Cardiac fibroblast (primary cell): ENCODE measurements around the gene EFR3B.
A peak's percentile ranks its signal among the peaks of the same experiment; 100 is the strongest.
"Not testable (repeated sequence)": the region's sequence is repeated elsewhere in the genome, so short reads cannot be mapped to it uniquely, and the experiment has no call there.

Experiments used
- DNase-seq, 2 donors: peaks; one replicate each; pipeline versions ENCODE4 v3.0.0 to v3.0.0-alpha.2; 2010; ENCODE audit warnings: low read depth in 2 of 2
- H3K4me3 ChIP-seq, 2 donors: replicated peaks in 1 of 2; 1 replicate in 1 of 2; 2 replicates in 1 of 2; pipeline ENCODE4 v1.5.1; 2011; ENCODE audit warnings: low read depth in 2 of 2, low read length in 2 of 2, mild to moderate bottlenecking in 2 of 2, moderate library complexity in 1 of 2
- CTCF ChIP-seq: IDR thresholded peaks from one replicate; pipeline ENCODE4 v1.5.1; 2011; ENCODE audit warnings: low read depth, mild to moderate bottlenecking, low read length, inconsistent platforms

The EFR3B gene

GRCh38 chr2:25098056-25098455 is 56.2 kb downstream of the EFR3B start:
- no peak for TF ChIP-seq CTCF
- no peak for DNase-seq
- no peak overlapping the region for H3K4me3 ChIP-seq

DNA sequence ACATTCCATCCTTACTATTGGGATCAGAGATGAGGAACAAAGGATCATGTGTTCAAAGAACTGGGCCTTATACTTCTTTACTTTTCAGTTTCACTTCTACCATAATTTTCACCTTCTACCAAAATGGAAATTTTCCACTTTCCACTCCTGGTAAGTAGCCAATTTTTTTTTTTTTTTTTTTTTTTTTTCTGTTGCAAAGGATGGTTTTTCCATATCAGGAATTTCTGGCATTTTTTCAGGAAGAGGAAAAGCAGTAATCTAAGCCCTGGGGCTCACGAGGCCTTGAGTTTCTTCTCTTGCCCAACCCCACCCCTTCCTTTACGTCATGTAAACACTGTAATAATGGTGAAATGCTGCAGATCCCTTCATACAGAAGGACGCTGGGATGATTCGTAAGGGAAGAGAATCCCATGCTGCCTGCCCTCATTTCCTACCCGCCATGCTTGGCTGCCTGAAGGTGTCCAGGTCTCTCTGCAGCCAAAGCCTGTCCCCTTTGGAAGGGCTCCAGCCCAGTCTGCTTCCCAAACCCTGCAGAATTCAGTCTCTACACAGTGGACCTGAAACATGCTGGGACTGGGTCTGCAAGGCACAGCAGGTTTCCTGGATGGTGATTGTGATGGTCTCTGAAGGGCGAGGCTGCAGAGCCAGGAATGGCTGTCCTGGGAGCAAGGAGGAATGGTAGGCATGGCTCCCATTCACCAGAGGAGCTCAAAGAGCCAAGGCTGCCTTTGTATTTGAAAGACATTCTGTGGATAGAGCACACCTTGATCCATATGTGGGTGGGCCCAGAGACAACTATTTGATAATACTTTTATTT is 57.0 kb downstream of the EFR3B start:
- no peak overlapping the region for H3K4me3 ChIP-seq
- peak; percentile 16 to 90 for DNase-seq
- no peak for TF ChIP-seq CTCF

DNA sequence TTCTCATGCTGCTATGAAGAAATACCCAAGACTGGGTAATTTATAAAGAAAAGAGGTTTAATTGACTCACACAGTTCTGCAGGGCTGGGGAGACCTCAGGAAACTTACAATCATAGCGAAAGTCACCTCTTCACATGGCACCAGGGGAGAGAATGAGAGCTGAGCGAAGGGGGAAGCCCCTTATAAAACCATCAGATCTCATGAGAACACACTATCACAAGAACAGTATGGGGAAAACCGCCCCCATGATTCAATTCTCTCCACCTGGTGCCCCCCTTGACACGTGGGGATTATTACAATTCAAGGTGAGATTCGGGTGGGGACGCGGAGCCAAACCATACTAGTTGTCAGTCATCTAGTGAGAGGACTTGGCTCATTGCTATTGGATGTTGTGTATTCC is 60.5 kb downstream of the EFR3B start:
- H3K4me3 ChIP-seq, DNase-seq: not testable (repeated sequence)

GRCh38 chr2:25103287-25103871 is 61.5 kb downstream of the EFR3B start:
- peak; percentile 75 to 86 for DNase-seq
- no peak overlapping the region for H3K4me3 ChIP-seq
- TF ChIP-seq CTCF = no peak

- no peak for DNase-seq
- no peak for TF ChIP-seq CTCF
Measured at GRCh38 chr2:25104736-25105135, 62.9 kb downstream of the EFR3B start.

GRCh38 chr2:25105336-25106085 is 63.6 kb downstream of the EFR3B start:
- H3K4me3 ChIP-seq = no peak overlapping the region
- peak in 1 of 2 donors; percentile 75 for DNase-seq
- TF ChIP-seq CTCF = no peak

More at GRCh38 chr2:25104736-25105135, 62.9 kb downstream of the EFR3B start:
- no peak overlapping the region for H3K4me3 ChIP-seq

- no peak for DNase-seq
- no peak for TF ChIP-seq CTCF
- H3K4me3 ChIP-seq = no peak overlapping the region
Measured at GRCh38 chr2:25109822-25110221, 67.9 kb downstream of the EFR3B start.
